Measurements from ENCODE around the gene COL4A4. TPM values are rescaled to one million over a fixed set of nuclear protein-coding genes. Genes with fewer than 3 reads are reported as not detected.

COL4A4 gene
- total and polyA plus RNA-seq, 2 donors (not counting 1 experiment from before 2014, with no cell fraction given): 0.17 to 0.76 TPM

GRCh38 chr2:226981791-226982326 lies 182.1 kb downstream of the COL4A4 start:
- H3K4me3 ChIP-seq (replicated peaks in 1 of 4; ENCODE audit: control extremely low read depth in 1 of 4, insufficient read depth in 1 of 4, low read depth in 3 of 4, low read length in 4 of 4): no peak overlapping the region
- H3K9me3 ChIP-seq (ENCODE audit: control insufficient read depth, insufficient read depth, low read depth, low read length): no peaks in the 10 kb centered on the region
- peaks cover 6% of the 10 kb centered on the region for H3K4me1 ChIP-seq (ENCODE audit: control insufficient read depth, extremely low read depth, insufficient read depth, low read length)
- no peaks in the 10 kb centered on the region for H4K20me1 ChIP-seq (ENCODE audit: control insufficient read depth, extremely low read depth, insufficient read depth, low read length)
- no peaks in the 10 kb centered on the region for H3K79me2 ChIP-seq (ENCODE audit: control insufficient read depth, insufficient read depth, low read length)
- TF ChIP-seq EZH2 (IDR thresholded peaks at IDR 0.05; ENCODE audit: low read length, missing control alignments): no peak
- no peak for DNase-seq (ENCODE audit: low read depth in 2 of 2)
- no peak overlapping the region for H3K9ac ChIP-seq (ENCODE audit: insufficient read depth, low read length)
- no peak overlapping the region for H3K27ac ChIP-seq (ENCODE audit: insufficient read depth, low read length)
- H3K36me3 ChIP-seq (ENCODE audit: control insufficient read depth, insufficient read depth, low read length): no peaks in the 10 kb centered on the region
- no peak overlapping the region for H2AFZ ChIP-seq (ENCODE audit: low read length)
- H3K27me3 ChIP-seq (ENCODE audit: control insufficient read depth, insufficient read depth, low read length): no peaks in the 10 kb centered on the region
- no peak overlapping the region for H3K4me2 ChIP-seq (ENCODE audit: extremely low read depth, insufficient read depth, low read length)

GRCh38 chr2:226979004-226979403 lies 185.0 kb downstream of the COL4A4 start:
- Histone ChIP-seq H3K27ac (ENCODE audit: insufficient read depth, low read length) (no peak overlapping the region), H3K4me3 (replicated peaks in 1 of 4; ENCODE audit: control extremely low read depth in 1 of 4, insufficient read depth in 1 of 4, low read depth in 3 of 4, low read length in 4 of 4) (no peak overlapping the region), H3K9me3 (ENCODE audit: control insufficient read depth, insufficient read depth, low read depth, low read length) (no peaks in the 10 kb centered on the region), H3K79me2 (ENCODE audit: control insufficient read depth, insufficient read depth, low read length) (no peaks in the 10 kb centered on the region), H4K20me1 (ENCODE audit: control insufficient read depth, extremely low read depth, insufficient read depth, low read length) (no peaks in the 10 kb centered on the region), H3K4me2 (ENCODE audit: extremely low read depth, insufficient read depth, low read length) (no peak overlapping the region), H2AFZ (ENCODE audit: low read length) (no peak overlapping the region), H3K27me3 (ENCODE audit: control insufficient read depth, insufficient read depth, low read length) (no peaks in the 10 kb centered on the region), H3K4me1 (ENCODE audit: control insufficient read depth, extremely low read depth, insufficient read depth, low read length) (peaks cover 3% of the 10 kb centered on the region), H3K9ac (ENCODE audit: insufficient read depth, low read length) (no peak overlapping the region), H3K36me3 (ENCODE audit: control insufficient read depth, insufficient read depth, low read length) (no peaks in the 10 kb centered on the region)
- no peak for TF ChIP-seq EZH2 (IDR thresholded peaks at IDR 0.05; ENCODE audit: low read length, missing control alignments)
- TF ChIP-seq CTCF (conservative IDR thresholded peaks at IDR 0.05 in 1 of 2, IDR thresholded peaks at IDR 0.05 in 1 of 2; ENCODE audit: low read depth in 1 of 2, low read length in 2 of 2): no peak
- no peak for DNase-seq (ENCODE audit: low read depth in 2 of 2)

- no peak overlapping the region for H3K4me3 ChIP-seq (replicated peaks in 1 of 4; ENCODE audit: control extremely low read depth in 1 of 4, insufficient read depth in 1 of 4, low read depth in 3 of 4, low read length in 4 of 4)
- no peaks in the 10 kb centered on the region for H3K27me3 ChIP-seq (ENCODE audit: control insufficient read depth, insufficient read depth, low read length)
- no peak overlapping the region for H3K4me2 ChIP-seq (ENCODE audit: extremely low read depth, insufficient read depth, low read length)
- no peak overlapping the region for H3K9ac ChIP-seq (ENCODE audit: insufficient read depth, low read length)
- no peaks in the 10 kb centered on the region for H3K36me3 ChIP-seq (ENCODE audit: control insufficient read depth, insufficient read depth, low read length)
- peaks cover 3% of the 10 kb centered on the region for H3K4me1 ChIP-seq (ENCODE audit: control insufficient read depth, extremely low read depth, insufficient read depth, low read length)
- H3K79me2 ChIP-seq (ENCODE audit: control insufficient read depth, insufficient read depth, low read length): no peaks in the 10 kb centered on the region
- H4K20me1 ChIP-seq (ENCODE audit: control insufficient read depth, extremely low read depth, insufficient read depth, low read length): no peaks in the 10 kb centered on the region
- H2AFZ ChIP-seq (ENCODE audit: low read length): no peak overlapping the region
- H3K27ac ChIP-seq (ENCODE audit: insufficient read depth, low read length): no peak overlapping the region
- no peak for DNase-seq (ENCODE audit: low read depth in 2 of 2)
- no peaks in the 10 kb centered on the region for H3K9me3 ChIP-seq (ENCODE audit: control insufficient read depth, insufficient read depth, low read depth, low read length)
- TF ChIP-seq EZH2 (IDR thresholded peaks at IDR 0.05; ENCODE audit: low read length, missing control alignments) (no peak), CTCF (conservative IDR thresholded peaks at IDR 0.05 in 1 of 2, IDR thresholded peaks at IDR 0.05 in 1 of 2; ENCODE audit: low read depth in 1 of 2, low read length in 2 of 2) (no peak)
Measured at GRCh38 chr2:226978300-226978699, 185.7 kb downstream of the COL4A4 start.
